ENCODE data around the gene ENTREP1.

DNA sequence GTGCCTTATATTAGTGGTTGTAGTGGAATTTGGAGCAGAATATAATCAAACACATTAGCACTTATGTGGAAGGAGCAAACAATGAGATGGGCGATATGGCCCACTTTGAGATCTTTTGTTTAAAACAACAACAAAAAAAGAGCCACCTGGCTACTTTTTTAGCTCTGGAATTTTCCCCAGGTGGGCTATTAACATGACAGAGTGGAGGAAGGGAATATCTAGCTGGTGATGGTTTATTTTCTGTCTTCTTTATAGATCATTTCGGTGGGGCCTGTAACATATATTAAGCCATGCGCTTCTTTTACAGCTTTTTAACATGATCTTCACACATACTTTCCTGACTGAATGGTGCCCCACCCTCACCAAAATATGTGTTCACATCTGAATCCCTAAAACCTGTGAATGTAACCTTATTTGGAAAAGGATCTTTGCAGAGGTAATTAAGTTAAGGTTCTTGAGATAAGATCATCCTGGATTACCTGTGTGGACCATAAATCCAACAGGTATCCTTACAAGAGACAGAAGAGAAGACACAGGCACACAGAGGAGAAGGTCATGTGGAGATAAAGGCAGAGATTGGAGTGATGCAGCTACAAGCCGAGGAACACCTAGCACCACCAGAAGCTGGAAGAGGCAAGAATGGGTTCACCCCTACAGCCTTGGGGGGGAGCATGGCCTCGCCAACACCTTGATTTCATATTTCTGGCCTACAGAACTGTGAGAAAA, 16.6 kb upstream of the ENTREP1 start:
- TF ChIP-seq, protein P1, sequence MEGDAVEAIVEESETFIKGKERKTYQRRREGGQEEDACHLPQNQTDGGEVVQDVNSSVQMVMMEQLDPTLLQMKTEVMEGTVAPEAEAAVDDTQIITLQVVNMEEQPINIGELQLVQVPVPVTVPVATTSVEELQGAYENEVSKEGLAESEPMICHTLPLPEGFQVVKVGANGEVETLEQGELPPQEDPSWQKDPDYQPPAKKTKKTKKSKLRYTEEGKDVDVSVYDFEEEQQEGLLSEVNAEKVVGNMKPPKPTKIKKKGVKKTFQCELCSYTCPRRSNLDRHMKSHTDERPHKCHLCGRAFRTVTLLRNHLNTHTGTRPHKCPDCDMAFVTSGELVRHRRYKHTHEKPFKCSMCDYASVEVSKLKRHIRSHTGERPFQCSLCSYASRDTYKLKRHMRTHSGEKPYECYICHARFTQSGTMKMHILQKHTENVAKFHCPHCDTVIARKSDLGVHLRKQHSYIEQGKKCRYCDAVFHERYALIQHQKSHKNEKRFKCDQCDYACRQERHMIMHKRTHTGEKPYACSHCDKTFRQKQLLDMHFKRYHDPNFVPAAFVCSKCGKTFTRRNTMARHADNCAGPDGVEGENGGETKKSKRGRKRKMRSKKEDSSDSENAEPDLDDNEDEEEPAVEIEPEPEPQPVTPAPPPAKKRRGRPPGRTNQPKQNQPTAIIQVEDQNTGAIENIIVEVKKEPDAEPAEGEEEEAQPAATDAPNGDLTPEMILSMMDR (conservative IDR thresholded peaks at IDR 0.05): no peak
- TF ChIP-seq EZH2 (IDR thresholded peaks at IDR 0.05; ENCODE audit: low read depth): no peak
